ENCODE data around the gene GSTT2. TPM values are rescaled to one million over a fixed set of nuclear protein-coding genes. Genes with fewer than 3 reads are reported as not detected.

The GSTT2 gene
- total and polyA plus RNA-seq, 9 of the 15 experiments (the other 6 are each of a cell fraction or from before 2014, with no cell fraction given) = not detected

DNA sequence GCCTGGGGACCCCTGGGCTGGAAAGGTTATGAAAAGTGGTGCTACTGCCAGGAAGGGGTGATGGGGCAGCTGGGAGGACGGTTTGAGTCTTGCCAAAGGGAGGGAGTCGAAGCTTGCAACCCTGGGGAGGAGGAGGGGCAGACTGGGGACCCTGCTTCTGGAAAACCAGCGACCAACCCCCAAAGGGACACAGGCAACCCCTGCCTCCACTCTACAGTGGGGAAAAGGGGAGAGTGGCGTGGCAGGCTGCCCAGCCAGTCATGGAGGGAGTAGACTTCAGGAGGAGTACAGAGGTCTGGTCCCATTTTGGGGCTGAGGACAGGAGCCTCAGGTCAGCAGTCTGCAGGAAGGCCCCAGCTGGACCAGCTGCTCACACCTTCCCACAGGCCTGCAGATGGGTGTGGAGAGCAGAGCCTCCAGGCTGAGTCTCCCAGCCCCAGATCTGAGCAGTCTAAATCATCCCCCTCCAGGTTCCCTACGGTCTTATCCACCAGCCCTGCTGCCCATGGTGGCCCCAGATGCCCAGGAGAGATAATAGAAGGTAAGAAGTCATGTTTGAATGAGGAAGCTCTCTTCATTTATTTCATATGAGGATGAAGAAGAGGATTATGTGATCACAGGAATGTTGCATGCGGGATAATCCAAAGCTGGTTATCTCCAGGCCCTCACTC is 9.0 kb upstream of the GSTT2 start:
- WGBS (ENCODE audit: insufficient coverage, low coverage, missing lambda C conversion rate) = 52% methylated on average over 2 of the region's 6 CpGs
- intact Hi-C loops (cut with micrococcal nuclease) (no loop called here), in situ Hi-C loops (cut with MboI) (loop anchor here (25.0 kb wide), 1 partner anchor 541 kb away; no protein-coding TSS in a partner anchor)
- peaks cover 17% of the 10 kb centered on the region for H3K79me2 ChIP-seq (ENCODE audit: control insufficient read depth, insufficient read depth, low read length)
- no peak overlapping the region for H3K4me2 ChIP-seq (ENCODE audit: insufficient read depth, low read length)
- FAIRE-seq (no peak), ATAC-seq (no peak), DNase-seq (ENCODE audit: extremely low read depth in 1 of 4, low spot score in 3 of 4) (peak; percentile 11 to 29 (median 12))
- no peak overlapping the region for H3K9ac ChIP-seq (ENCODE audit: insufficient read depth in 1 of 2, low read depth in 2 of 2, low read length in 2 of 2)
- ChIA-PET POLR2A (interaction anchor here (0.5 to 1.9 kb wide), 4 partner anchors 40 to 57 kb away, joined by 3 to 6 read pairs (median 4); no protein-coding TSS in a partner anchor), CTCF (ENCODE audit: low intra/inter-chr PET ratio) (no interaction called here)
- H3K27me3 ChIP-seq (ENCODE audit: control insufficient read depth in 2 of 2, insufficient read depth in 2 of 2, low read length in 2 of 2) = no peaks in the 10 kb centered on the region
- no peaks in the 10 kb centered on the region for H4K20me1 ChIP-seq (replicated peaks; ENCODE audit: control insufficient read depth, insufficient read depth, low read length)
- BruUV-seq (replicated peaks) = no TSS peak
- H3K4me3 ChIP-seq = no peak overlapping the region
- H3K4me1 ChIP-seq (replicated peaks in 1 of 2; ENCODE audit: control insufficient read depth in 2 of 2, insufficient read depth in 2 of 2, low read length in 2 of 2) = peaks cover 0 to 4% of the 10 kb centered on the region in 2 experiments; a peak in 2 of 5 replicates
- H3K9me1 ChIP-seq (ENCODE audit: control insufficient read depth, insufficient read depth, low read length) = no peaks in the 10 kb centered on the region
- no peak overlapping the region for H2AFZ ChIP-seq (ENCODE audit: low read depth, low read length)
- H3K27ac ChIP-seq (ENCODE audit: extremely low read depth, low read depth, low read length) = no peak overlapping the region
- H3K9me3 ChIP-seq (replicated peaks; ENCODE audit: control insufficient read depth, insufficient read depth, low read depth, low read length) = no peaks in the 10 kb centered on the region
- H3K36me3 ChIP-seq (ENCODE audit: control insufficient read depth, insufficient read depth, low read length) = peaks cover 29% of the 10 kb centered on the region
- TF ChIP-seq SIN3B (IDR thresholded peaks at IDR 0.05; ENCODE audit: low read depth) (no peak), COPS2 (conservative IDR thresholded peaks at IDR 0.05) (no peak), RBFOX2 (IDR thresholded peaks at IDR 0.05; ENCODE audit: low read depth, low read length) (0 out of 2 replicates have a peak, but pooled peaks have one; percentile 26), TAL1 (IDR thresholded peaks at IDR 0.05) (peak; percentile 28; the same call in 1 of the 2 replicates), ZNF436 (CRISPR knock-in tag; IDR thresholded peaks at IDR 0.05) (no peak), POLR2G (IDR thresholded peaks at IDR 0.05; ENCODE audit: low read depth, low read length) (peak; percentile 29; the same call in 1 of the 2 replicates), ARID3B (CRISPR knock-in tag; IDR thresholded peaks at IDR 0.05; ENCODE audit: borderline replicate concordance) (no peak), CXXC5 (CRISPR knock-in tag; IDR thresholded peaks at IDR 0.05) (no peak), CBFA2T3 (IDR thresholded peaks at IDR 0.05) (peak; percentile 58), PHF8 (IDR thresholded peaks at IDR 0.05; ENCODE audit: borderline replicate concordance, low read length) (no peak), TEAD4 (IDR thresholded peaks at IDR 0.05; ENCODE audit: low read length) (peak; percentile 44; the same call in 1 of the 2 replicates), TEAD4 (CRISPR knock-in tag; IDR thresholded peaks at IDR 0.05; ENCODE audit: borderline replicate concordance) (no peak), U2AF1 (optimal IDR thresholded peaks at IDR 0.05; ENCODE audit: low read depth, low read length) (no peak), ZNF785 (CRISPR knock-in tag; IDR thresholded peaks at IDR 0.05) (no peak)
- TF ChIP-seq, protein P1, sequence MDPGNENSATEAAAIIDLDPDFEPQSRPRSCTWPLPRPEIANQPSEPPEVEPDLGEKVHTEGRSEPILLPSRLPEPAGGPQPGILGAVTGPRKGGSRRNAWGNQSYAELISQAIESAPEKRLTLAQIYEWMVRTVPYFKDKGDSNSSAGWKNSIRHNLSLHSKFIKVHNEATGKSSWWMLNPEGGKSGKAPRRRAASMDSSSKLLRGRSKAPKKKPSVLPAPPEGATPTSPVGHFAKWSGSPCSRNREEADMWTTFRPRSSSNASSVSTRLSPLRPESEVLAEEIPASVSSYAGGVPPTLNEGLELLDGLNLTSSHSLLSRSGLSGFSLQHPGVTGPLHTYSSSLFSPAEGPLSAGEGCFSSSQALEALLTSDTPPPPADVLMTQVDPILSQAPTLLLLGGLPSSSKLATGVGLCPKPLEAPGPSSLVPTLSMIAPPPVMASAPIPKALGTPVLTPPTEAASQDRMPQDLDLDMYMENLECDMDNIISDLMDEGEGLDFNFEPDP (CRISPR knock-in tag; IDR thresholded peaks at IDR 0.05) = no peak
- TF ChIP-seq, protein P2, sequence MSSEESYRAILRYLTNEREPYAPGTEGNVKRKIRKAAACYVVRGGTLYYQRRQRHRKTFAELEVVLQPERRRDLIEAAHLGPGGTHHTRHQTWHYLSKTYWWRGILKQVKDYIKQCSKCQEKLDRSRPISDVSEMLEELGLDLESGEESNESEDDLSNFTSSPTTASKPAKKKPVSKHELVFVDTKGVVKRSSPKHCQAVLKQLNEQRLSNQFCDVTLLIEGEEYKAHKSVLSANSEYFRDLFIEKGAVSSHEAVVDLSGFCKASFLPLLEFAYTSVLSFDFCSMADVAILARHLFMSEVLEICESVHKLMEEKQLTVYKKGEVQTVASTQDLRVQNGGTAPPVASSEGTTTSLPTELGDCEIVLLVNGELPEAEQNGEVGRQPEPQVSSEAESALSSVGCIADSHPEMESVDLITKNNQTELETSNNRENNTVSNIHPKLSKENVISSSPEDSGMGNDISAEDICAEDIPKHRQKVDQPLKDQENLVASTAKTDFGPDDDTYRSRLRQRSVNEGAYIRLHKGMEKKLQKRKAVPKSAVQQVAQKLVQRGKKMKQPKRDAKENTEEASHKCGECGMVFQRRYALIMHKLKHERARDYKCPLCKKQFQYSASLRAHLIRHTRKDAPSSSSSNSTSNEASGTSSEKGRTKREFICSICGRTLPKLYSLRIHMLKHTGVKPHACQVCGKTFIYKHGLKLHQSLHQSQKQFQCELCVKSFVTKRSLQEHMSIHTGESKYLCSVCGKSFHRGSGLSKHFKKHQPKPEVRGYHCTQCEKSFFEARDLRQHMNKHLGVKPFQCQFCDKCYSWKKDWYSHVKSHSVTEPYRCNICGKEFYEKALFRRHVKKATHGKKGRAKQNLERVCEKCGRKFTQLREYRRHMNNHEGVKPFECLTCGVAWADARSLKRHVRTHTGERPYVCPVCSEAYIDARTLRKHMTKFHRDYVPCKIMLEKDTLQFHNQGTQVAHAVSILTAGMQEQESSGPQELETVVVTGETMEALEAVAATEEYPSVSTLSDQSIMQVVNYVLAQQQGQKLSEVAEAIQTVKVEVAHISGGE (CRISPR knock-in tag; IDR thresholded peaks at IDR 0.05) = no peak

All from K562 (cell line).